Astrocyte (in vitro differentiated cells and primary cell): Measurements from ENCODE around the gene KIF5A. TPM values are rescaled to one million over a fixed set of nuclear protein-coding genes. Genes with fewer than 3 reads are reported as not detected.

ENCODE experiments used
- DNase-seq: peaks from one replicate; pipeline ENCODE4 v3.0.0-alpha.2; 2010; ENCODE audit warnings: low read depth
- FAIRE-seq: peaks from 2 replicates; lab custom pipeline; 2011; peaks lifted over from hg19 to GRCh38; lab: Jason Lieb, UNC
- H2AFZ ChIP-seq: 2 replicates; pipeline ENCODE4 v1.6.0; 2012; ENCODE audit warnings: low read depth, low read length, inconsistent platforms
- H3K27ac ChIP-seq: 2 replicates; pipeline ENCODE4 v1.5.1; 2011; ENCODE audit warnings: low read depth, low read length, inconsistent platforms
- H3K27me3 ChIP-seq: 2 replicates; pipeline ENCODE4 v1.6.0; 2011; ENCODE audit warnings: low read length, inconsistent platforms; ENCODE audit not compliant: insufficient read depth
- H3K36me3 ChIP-seq: 2 replicates; pipeline ENCODE4 v1.5.1; 2011; ENCODE audit warnings: low read length, inconsistent platforms; ENCODE audit not compliant: insufficient read depth
- H3K4me1 ChIP-seq: 2 replicates; pipeline ENCODE4 v1.5.1; 2011; ENCODE audit warnings: low read length, inconsistent platforms; ENCODE audit not compliant: insufficient read depth
- H3K4me2 ChIP-seq: 2 replicates; pipeline ENCODE4 v1.6.0; 2012; ENCODE audit warnings: low read length, inconsistent platforms
- H3K4me3 ChIP-seq: 2 replicates; pipeline ENCODE4 v1.5.1; 2011; ENCODE audit warnings: low read depth, mild to moderate bottlenecking, low read length, inconsistent platforms; ENCODE audit not compliant: insufficient read depth
- H3K79me2 ChIP-seq: 2 replicates; pipeline ENCODE4 v1.6.0; 2012; ENCODE audit warnings: mild to moderate bottlenecking, low read length, inconsistent platforms; ENCODE audit not compliant: insufficient read depth
- H3K9ac ChIP-seq: 2 replicates; pipeline ENCODE4 v1.6.0; 2012; ENCODE audit warnings: mild to moderate bottlenecking, low read length, inconsistent platforms
- H3K9me3 ChIP-seq: 2 replicates; pipeline ENCODE4 v1.5.1; 2012; ENCODE audit warnings: low read depth, mild to moderate bottlenecking, low read length, inconsistent platforms; ENCODE audit not compliant: insufficient read depth
- H4K20me1 ChIP-seq: 2 replicates; pipeline ENCODE4 v1.6.0; 2012; ENCODE audit warnings: low read length, inconsistent platforms; ENCODE audit not compliant: insufficient read depth
- H3K27ac Mint-ChIP-seq: one replicate; pipeline ENCODE4 v1.8.0; 2021; ENCODE audit warnings: mild to moderate bottlenecking, mixed read lengths; ENCODE audit not compliant: unreplicated experiment
- H3K27me3 Mint-ChIP-seq: one replicate; pipeline ENCODE4 v1.8.0; 2021; ENCODE audit warnings: low read depth, mixed read lengths; ENCODE audit not compliant: unreplicated experiment
- H3K36me3 Mint-ChIP-seq: one replicate; pipeline ENCODE4 v1.8.0; 2021; ENCODE audit warnings: low read depth, mixed read lengths; ENCODE audit not compliant: unreplicated experiment
- H3K4me1 Mint-ChIP-seq: one replicate; pipeline ENCODE4 v1.8.0; 2021; ENCODE audit warnings: low read depth, mixed read lengths; ENCODE audit not compliant: unreplicated experiment
- H3K4me3 Mint-ChIP-seq: one replicate; pipeline ENCODE4 v1.8.0; 2021; ENCODE audit warnings: mild to moderate bottlenecking, moderate library complexity, mixed read lengths; ENCODE audit not compliant: unreplicated experiment
- H3K9me3 Mint-ChIP-seq: one replicate; pipeline ENCODE4 v1.8.0; 2021; ENCODE audit warnings: mild to moderate bottlenecking, mixed read lengths; ENCODE audit not compliant: unreplicated experiment
- CTCF ChIP-seq: IDR thresholded peaks from 2 replicates; pipeline ENCODE4 v1.5.1; 2011; ENCODE audit warnings: low read depth, mild to moderate bottlenecking, inconsistent platforms, low read length, moderate library complexity; ENCODE audit not compliant: insufficient read depth
- EZH2 ChIP-seq: IDR thresholded peaks from 2 replicates; pipeline ENCODE4 v1.6.1; 2012; ENCODE audit warnings: mild to moderate bottlenecking, low read length, inconsistent platforms; ENCODE audit not compliant: insufficient read depth
- total RNA-seq: library from RNA; stranded (reverse); gene quantifications from 2 replicates; pipeline ENCODE4 v1.2.1, GENCODE V29; 2021

KIF5A gene
- total RNA-seq, 1 donor from 2014 or later: 7.2 TPM

- no peak for TF ChIP-seq CTCF
- no peak for TF ChIP-seq EZH2
- Histone ChIP-seq H3K9me3 (no peaks in the 10 kb centered on the region), H4K20me1 (no peaks in the 10 kb centered on the region), H3K27me3 (no peaks in the 10 kb centered on the region), H3K79me2 (no peaks in the 10 kb centered on the region), H3K9ac (no peak overlapping the region), H3K4me2 (no peak overlapping the region), H3K27ac (no peak overlapping the region), H3K4me1 (no peaks in the 10 kb centered on the region), H3K36me3 (no peaks in the 10 kb centered on the region), H2AFZ (no peak overlapping the region), H3K4me3 (no peak overlapping the region)
- no peak for FAIRE-seq
- no peak for DNase-seq
- Mint-ChIP-seq H3K4me3 (no peak overlapping the region), H3K27ac (no peak overlapping the region), H3K9me3 (peaks cover 11% of the 10 kb centered on the region), H3K27me3 (peaks cover 8% of the 10 kb centered on the region), H3K36me3 (peaks cover 41% of the 10 kb centered on the region), H3K4me1 (peaks cover 11% of the 10 kb centered on the region)
These were observed 30.0 kb downstream of the KIF5A start for GRCh38 chr12:57579677-57580465.

- Mint-ChIP-seq H3K4me1 (peaks cover 11% of the 10 kb centered on the region), H3K4me3 (no peak overlapping the region), H3K9me3 (peaks cover 10% of the 10 kb centered on the region), H3K27ac (no peak overlapping the region), H3K27me3 (peaks cover 11% of the 10 kb centered on the region), H3K36me3 (peaks cover 36% of the 10 kb centered on the region)
- Histone ChIP-seq H2AFZ (no peak overlapping the region), H3K4me2 (no peak overlapping the region), H3K36me3 (no peaks in the 10 kb centered on the region), H3K27ac (no peak overlapping the region), H4K20me1 (no peaks in the 10 kb centered on the region), H3K4me3 (no peak overlapping the region), H3K4me1 (no peaks in the 10 kb centered on the region), H3K27me3 (no peaks in the 10 kb centered on the region), H3K9ac (no peak overlapping the region), H3K79me2 (no peaks in the 10 kb centered on the region), H3K9me3 (no peaks in the 10 kb centered on the region)
- FAIRE-seq (no peak), DNase-seq (no peak)
- TF ChIP-seq CTCF (no peak), EZH2 (no peak)
These were observed 30.6 kb downstream of the KIF5A start for GRCh38 chr12:57580466-57580795.

- no peak for FAIRE-seq
- Histone ChIP-seq H3K4me3 (no peak overlapping the region), H3K9me3 (no peaks in the 10 kb centered on the region), H3K4me1 (no peaks in the 10 kb centered on the region), H4K20me1 (no peaks in the 10 kb centered on the region), H3K27ac (no peak overlapping the region), H3K27me3 (no peaks in the 10 kb centered on the region), H3K36me3 (no peaks in the 10 kb centered on the region), H2AFZ (no peak overlapping the region), H3K9ac (no peak overlapping the region), H3K4me2 (no peak overlapping the region), H3K79me2 (no peaks in the 10 kb centered on the region)
- TF ChIP-seq EZH2 (no peak), CTCF (no peak)
- H3K27me3 Mint-ChIP-seq: peaks cover 11% of the 10 kb centered on the region
- no peak for DNase-seq
- H3K4me3 Mint-ChIP-seq: no peak overlapping the region
- peaks cover 26% of the 10 kb centered on the region for H3K36me3 Mint-ChIP-seq
- H3K9me3 Mint-ChIP-seq: peaks cover 3% of the 10 kb centered on the region
- H3K4me1 Mint-ChIP-seq: peaks cover 9% of the 10 kb centered on the region
- no peak overlapping the region for H3K27ac Mint-ChIP-seq
These were observed 32.0 kb downstream of the KIF5A start for GRCh38 chr12:57581802-57582201.
